MM.1S (cell line): ENCODE data around the gene SLC6A19.

Source experiments
- DNase-seq: peaks from one replicate; pipeline ENCODE4 v3.0.0-alpha.2; 2015
- H2AFZ ChIP-seq: fragments of 300-600 bp; sonication (generic); 2 replicates; pipeline ENCODE4 v1.6.0; 2016; ENCODE audit warnings: antibody characterized with exemption, low read length
- H3F3A ChIP-seq: fragments of 300-600 bp; sonication (generic); 2 replicates; pipeline ENCODE4 v1.6.1; 2016; ENCODE audit warnings: mild to moderate bottlenecking, antibody characterized with exemption, low read length, moderate library complexity, mixed read lengths; ENCODE audit not compliant: insufficient read depth
- H3K27ac ChIP-seq: fragments of 300-600 bp; sonication (generic); 2 replicates; pipeline ENCODE4 v1.5.1; 2016; ENCODE audit warnings: mild to moderate bottlenecking, low read length
- H3K27me3 ChIP-seq: fragments of 300-600 bp; sonication (generic); replicated peaks from 2 replicates; pipeline ENCODE4 v1.6.0; 2016; ENCODE audit warnings: low read length; ENCODE audit not compliant: insufficient read depth
- H3K36me3 ChIP-seq: fragments of 300-600 bp; sonication (generic); replicated peaks from 2 replicates; pipeline ENCODE4 v1.6.1; 2016; ENCODE audit warnings: mild to moderate bottlenecking, low read length, mixed read lengths; ENCODE audit not compliant: insufficient read depth
- H3K4me1 ChIP-seq: fragments of 300-600 bp; sonication (generic); 2 replicates; pipeline ENCODE4 v1.6.1; 2016; ENCODE audit warnings: low read length, mixed read lengths
- H3K4me2 ChIP-seq: fragments of 300-600 bp; sonication (generic); 2 replicates; pipeline ENCODE4 v1.6.0; 2016; ENCODE audit warnings: low read depth, low read length
- H3K4me3 ChIP-seq: fragments of 300-600 bp; sonication (generic); 2 replicates; pipeline ENCODE4 v1.5.1; 2016; ENCODE audit warnings: low read length, mixed read lengths
- H3K79me2 ChIP-seq: fragments of 300-600 bp; sonication (generic); 2 replicates; pipeline ENCODE4 v1.6.1; 2016; ENCODE audit warnings: mixed run types, low read length, mixed read lengths
- H3K9ac ChIP-seq: fragments of 300-600 bp; sonication (generic); 2 replicates; pipeline ENCODE4 v1.6.1; 2016; ENCODE audit warnings: low read length, mixed read lengths
- H3K9me2 ChIP-seq: fragments of 300-600 bp; sonication (generic); replicated peaks from 2 replicates; pipeline ENCODE4 v1.6.1; 2016; ENCODE audit warnings: mild to moderate bottlenecking, low read length, mixed read lengths; ENCODE audit not compliant: insufficient read depth
- H3K9me3 ChIP-seq: fragments of 300-600 bp; sonication (generic); replicated peaks from 2 replicates; pipeline ENCODE4 v1.6.1; 2016; ENCODE audit warnings: mild to moderate bottlenecking, low read length, mixed read lengths; ENCODE audit not compliant: insufficient read depth
- H4K20me1 ChIP-seq: fragments of 300-600 bp; sonication (generic); 2 replicates; pipeline ENCODE4 v1.6.1; 2016; ENCODE audit warnings: mild to moderate bottlenecking, low read length, moderate library complexity, mixed read lengths; ENCODE audit not compliant: insufficient read depth
- CTCF ChIP-seq: fragments of 300-600 bp; sonication (generic); IDR thresholded peaks from 2 replicates; pipeline ENCODE4 v1.5.1; 2016; ENCODE audit warnings: antibody characterized with exemption, low read length, mixed read lengths
- EZH2 ChIP-seq: fragments of 300-600 bp; sonication (generic); optimal IDR thresholded peaks from 2 replicates; pipeline ENCODE3; 2017; ENCODE audit warnings: low read depth, mild to moderate bottlenecking, antibody characterized with exemption, low read length, mixed read lengths
- EZH2phosphoT487 ChIP-seq: fragments of 300-600 bp; sonication (generic); IDR thresholded peaks from 2 replicates; pipeline ENCODE4 v1.6.1; 2018; ENCODE audit warnings: antibody characterized with exemption, low read length

Gene SLC6A19

GRCh38 chr5:1257841-1258240 is 56.4 kb downstream of the SLC6A19 start:
- H3K27me3 ChIP-seq = no peaks in the 10 kb centered on the region
- no peaks in the 10 kb centered on the region for H3K36me3 ChIP-seq
- H3K9me2 ChIP-seq = no peaks in the 10 kb centered on the region
- no peaks in the 10 kb centered on the region for H3K79me2 ChIP-seq
- DNase-seq = no peak
- no peak overlapping the region for H3K27ac ChIP-seq
- no peak overlapping the region for H3K4me2 ChIP-seq
- no peaks in the 10 kb centered on the region for H3F3A ChIP-seq
- no peak overlapping the region for H2AFZ ChIP-seq
- H3K9me3 ChIP-seq = no peaks in the 10 kb centered on the region
- no peak for TF ChIP-seq EZH2
- TF ChIP-seq CTCF = no peak
- TF ChIP-seq EZH2phosphoT487 = no peak
- no peak overlapping the region for H3K4me3 ChIP-seq
- H3K9ac ChIP-seq = no peak overlapping the region
- no peaks in the 10 kb centered on the region for H4K20me1 ChIP-seq
- H3K4me1 ChIP-seq = no peaks in the 10 kb centered on the region

GRCh38 chr5:1259806-1260480 is 58.5 kb downstream of the SLC6A19 start:
- Histone ChIP-seq H3K9ac (no peak overlapping the region), H3K36me3 (no peaks in the 10 kb centered on the region), H3K9me3 (no peaks in the 10 kb centered on the region), H3F3A (no peaks in the 10 kb centered on the region), H4K20me1 (no peaks in the 10 kb centered on the region), H3K79me2 (no peaks in the 10 kb centered on the region), H3K4me3 (no peak overlapping the region), H3K9me2 (no peaks in the 10 kb centered on the region), H3K4me2 (no peak overlapping the region), H3K27me3 (no peaks in the 10 kb centered on the region), H2AFZ (no peak overlapping the region), H3K27ac (no peak overlapping the region), H3K4me1 (no peaks in the 10 kb centered on the region)
- DNase-seq = no peak
- no peak for TF ChIP-seq CTCF
- TF ChIP-seq EZH2phosphoT487 = no peak
- TF ChIP-seq EZH2 = no peak

GRCh38 chr5:1261643-1262042 is 60.2 kb downstream of the SLC6A19 start:
- DNase-seq = no peak
- no peaks in the 10 kb centered on the region for H3K9me3 ChIP-seq
- TF ChIP-seq CTCF (no peak), EZH2 (no peak), EZH2phosphoT487 (no peak)

More at GRCh38 chr5:1261643-1262042, 60.2 kb downstream of the SLC6A19 start:
- Histone ChIP-seq H3K9me2 (no peaks in the 10 kb centered on the region), H3K79me2 (no peaks in the 10 kb centered on the region), H2AFZ (no peak overlapping the region), H3K9ac (no peak overlapping the region), H3K4me3 (no peak overlapping the region), H3K4me1 (no peaks in the 10 kb centered on the region), H3K27ac (no peak overlapping the region), H3K36me3 (no peaks in the 10 kb centered on the region), H3F3A (no peaks in the 10 kb centered on the region), H3K27me3 (no peaks in the 10 kb centered on the region), H3K4me2 (no peak overlapping the region), H4K20me1 (no peaks in the 10 kb centered on the region)
